AG09309 (cell line): Measurements from ENCODE around the gene ENPP1.

Source experiments
- DNase-seq: peaks from one replicate; pipeline ENCODE4 v3.0.0-alpha.2; 2010; ENCODE audit warnings: low read depth
- H3K4me3 ChIP-seq: 2 replicates; pipeline ENCODE4 v1.5.1; 2011; ENCODE audit warnings: mild to moderate bottlenecking, low read depth, low read length, moderate library complexity; ENCODE audit not compliant: control insufficient read depth
- CTCF ChIP-seq: IDR thresholded peaks from 2 replicates; pipeline ENCODE4 v1.5.1; 2011; ENCODE audit warnings: mild to moderate bottlenecking, low read depth, low read length, inconsistent platforms; ENCODE audit not compliant: insufficient read depth, control insufficient read depth; ENCODE audit errors: missing control alignments

Gene ENPP1

DNA sequence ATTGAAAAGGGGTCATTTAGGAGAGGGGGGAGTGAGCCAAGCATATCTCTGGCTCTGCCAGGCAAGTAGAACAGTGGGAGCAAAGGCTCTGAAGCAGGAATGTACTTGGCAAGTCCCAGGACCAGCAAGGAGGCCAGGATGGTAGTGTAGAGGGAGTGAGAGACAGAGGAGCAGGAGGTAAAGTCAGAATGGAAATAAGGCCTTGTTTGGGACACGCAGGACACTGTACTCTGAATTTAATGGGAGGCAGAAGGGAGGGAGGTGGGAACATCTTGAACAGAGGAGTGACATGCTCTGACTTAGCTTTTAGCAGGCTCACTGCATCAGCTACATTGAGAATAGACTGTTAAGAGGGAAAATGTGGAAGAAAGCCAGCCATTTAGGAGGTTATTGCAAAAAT lies 37.0 kb upstream of the ENPP1 start:
- H3K4me3 ChIP-seq: no peak overlapping the region
- no peak for DNase-seq
- no peak for TF ChIP-seq CTCF

DNA sequence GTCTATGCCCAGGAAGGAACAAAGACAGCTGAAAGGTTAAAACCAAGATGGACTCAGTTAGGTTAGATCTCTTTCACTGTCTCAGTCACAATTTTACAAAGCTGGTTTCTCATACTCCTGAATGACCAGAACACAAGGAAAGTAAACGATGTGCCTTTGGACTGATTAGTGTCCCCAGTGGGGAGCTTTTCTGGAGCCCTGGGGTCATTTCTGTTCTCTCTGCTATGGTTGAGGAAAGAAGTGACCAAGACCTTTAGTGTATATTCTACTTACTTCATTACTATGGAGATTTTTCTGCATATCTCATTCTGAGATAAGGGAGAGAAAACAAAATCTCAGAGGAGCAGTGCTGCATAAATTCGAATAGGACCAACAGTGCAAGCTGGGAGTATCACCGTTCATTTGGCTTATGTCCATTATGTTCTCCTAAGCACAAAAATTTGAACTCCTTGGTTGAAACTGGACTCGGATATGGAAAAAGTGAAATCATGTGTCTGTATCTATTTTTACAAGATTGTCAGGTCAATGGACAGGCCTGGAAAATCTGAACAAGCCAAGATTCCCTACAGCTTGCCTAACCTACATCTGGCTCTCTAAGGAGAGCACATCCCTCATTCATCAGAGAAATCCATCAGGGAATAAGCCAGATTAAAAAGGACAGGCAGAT lies 34.4 kb upstream of the ENPP1 start:
- DNase-seq: no peak
- no peak overlapping the region for H3K4me3 ChIP-seq
- TF ChIP-seq CTCF: no peak

DNA sequence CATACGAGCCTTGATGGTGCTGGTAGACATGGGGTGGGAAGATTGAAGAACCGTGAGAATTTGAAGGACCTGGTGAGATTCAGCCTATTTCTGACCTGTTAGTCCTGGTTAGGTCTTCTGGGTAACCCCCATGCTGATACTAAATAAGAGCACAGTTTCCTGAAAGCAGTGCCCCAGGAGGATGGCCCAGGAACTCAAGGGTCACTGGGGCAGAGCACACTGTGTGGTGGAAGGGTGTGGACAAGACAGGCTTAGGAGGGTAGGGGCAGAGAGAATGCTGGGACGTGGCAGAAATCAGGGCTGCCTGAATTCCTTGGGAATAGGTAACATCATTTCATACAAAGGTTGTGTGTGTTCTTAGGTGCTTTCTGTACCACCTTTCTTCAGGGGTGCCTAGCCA lies 31.9 kb upstream of the ENPP1 start:
- no peak for TF ChIP-seq CTCF

GRCh38 chr6:131776985-131777384 lies 30.8 kb upstream of the ENPP1 start:
- no peak for DNase-seq
- TF ChIP-seq CTCF: no peak
- no peak overlapping the region for H3K4me3 ChIP-seq

More for the DNA sequence above, 31.9 kb upstream of the ENPP1 start:
- no peak overlapping the region for H3K4me3 ChIP-seq
- no peak for DNase-seq

DNA sequence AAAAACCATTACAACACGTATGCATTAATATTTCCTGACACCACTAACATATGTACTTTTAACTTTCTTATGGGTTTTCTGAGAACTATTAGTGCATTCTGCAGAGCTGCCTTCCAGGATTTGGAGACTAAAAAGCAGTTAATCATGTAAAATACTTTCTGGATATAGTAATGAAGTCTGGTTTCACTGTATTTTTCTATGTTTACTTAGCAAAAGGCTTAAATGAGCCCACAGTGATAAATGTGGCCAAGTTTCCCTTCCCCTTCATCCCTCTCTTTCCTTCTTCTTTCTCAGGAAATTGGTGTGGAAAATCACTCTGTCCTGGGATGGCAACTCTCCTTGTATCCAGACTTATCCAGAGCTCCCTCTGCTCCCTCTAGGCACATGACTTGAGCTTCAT lies 29.7 kb upstream of the ENPP1 start:
- no peak for TF ChIP-seq CTCF
- no peak overlapping the region for H3K4me3 ChIP-seq
- no peak for DNase-seq

- no peak for TF ChIP-seq CTCF
- no peak for DNase-seq
- H3K4me3 ChIP-seq: no peak overlapping the region
These were observed 28.5 kb upstream of the ENPP1 start for GRCh38 chr6:131779304-131779703.
